NCI-H1105 treated with DMSO at 0.1 percent for 48 hours (cell line): Measurements from ENCODE around the gene PLCXD3.

Experiments used
- DNase-seq: peaks from one replicate; lab custom pipeline; 2025; lab: John Stamatoyannopoulos, UW

The PLCXD3 gene

GRCh38 chr5:41414598-41414997 is 95.8 kb downstream of the PLCXD3 start:
- no peak for DNase-seq

GRCh38 chr5:41413074-41413473 is 97.3 kb downstream of the PLCXD3 start:
- DNase-seq, result no peak

GRCh38 chr5:41412496-41412895 is 97.9 kb downstream of the PLCXD3 start:
- DNase-seq, result no peak

- DNase-seq, result no peak
Observed at GRCh38 chr5:41410737-41411136, 99.7 kb downstream of the PLCXD3 start.

GRCh38 chr5:41410307-41410706 is 100.1 kb downstream of the PLCXD3 start:
- no peak for DNase-seq

GRCh38 chr5:41408676-41409443 is 101.5 kb downstream of the PLCXD3 start:
- DNase-seq, result no peak

GRCh38 chr5:41406936-41407335 is 103.5 kb downstream of the PLCXD3 start:
- DNase-seq, result no peak

- DNase-seq, result no peak
Observed at GRCh38 chr5:41406424-41406823, 104.0 kb downstream of the PLCXD3 start.

- no peak for DNase-seq
Observed at GRCh38 chr5:41404757-41405156, 105.6 kb downstream of the PLCXD3 start.

GRCh38 chr5:41403846-41404245 is 106.6 kb downstream of the PLCXD3 start:
- DNase-seq, result no peak

GRCh38 chr5:41402845-41403244 is 107.6 kb downstream of the PLCXD3 start:
- no peak for DNase-seq

GRCh38 chr5:41399839-41400238 is 110.6 kb downstream of the PLCXD3 start:
- DNase-seq, result no peak

GRCh38 chr5:41392016-41392415 is 118.4 kb downstream of the PLCXD3 start:
- DNase-seq, result no peak

GRCh38 chr5:41374631-41375030 is 135.8 kb downstream of the PLCXD3 start:
- no peak for DNase-seq

GRCh38 chr5:41373230-41373629 is 137.2 kb downstream of the PLCXD3 start:
- no peak for DNase-seq

- DNase-seq, result no peak
Observed at GRCh38 chr5:41371738-41372137, 138.7 kb downstream of the PLCXD3 start.

GRCh38 chr5:41370482-41370881 is 139.9 kb downstream of the PLCXD3 start:
- no peak for DNase-seq

GRCh38 chr5:41369799-41370198 is 140.6 kb downstream of the PLCXD3 start:
- no peak for DNase-seq

GRCh38 chr5:41368158-41368557 is 142.2 kb downstream of the PLCXD3 start:
- DNase-seq, result no peak

GRCh38 chr5:41365369-41365768 is 145.0 kb downstream of the PLCXD3 start:
- DNase-seq, result no peak

GRCh38 chr5:41364346-41364745 is 146.1 kb downstream of the PLCXD3 start:
- DNase-seq, result no peak

GRCh38 chr5:41363343-41363986 is 146.9 kb downstream of the PLCXD3 start:
- no peak for DNase-seq

GRCh38 chr5:41356786-41357185 is 153.6 kb downstream of the PLCXD3 start:
- DNase-seq, result no peak

GRCh38 chr5:41349846-41350245 is 160.6 kb downstream of the PLCXD3 start:
- no peak for DNase-seq
